HepG2 (cell line): ENCODE results near the gene HMGN4.

Source experiments
- CTCF ChIP-seq: sonication (generic); formaldehyde crosslinking; IDR thresholded peaks from 2 replicates; pipeline ENCODE4 v1.5.0; 2020; ENCODE audit warnings: mild to moderate bottlenecking, missing genetic modification reagents, moderate library complexity
- ETV6 ChIP-seq: sonication (generic); formaldehyde crosslinking; conservative IDR thresholded peaks from 2 replicates; pipeline ENCODE4 v1.4.0; 2020; ENCODE audit warnings: missing genetic modification reagents
- HNF4G ChIP-seq, 2 experiments: sonication (generic) in 1 of 2; formaldehyde crosslinking in 1 of 2; IDR thresholded peaks; 2 replicates each; pipeline versions ENCODE4 v1.4.0 to v1.6.1; 2011 to 2020; ENCODE audit warnings: borderline replicate concordance in 2 of 2, low read depth in 2 of 2, mild to moderate bottlenecking in 2 of 2, low read length in 1 of 2, missing genetic modification reagents in 1 of 2, moderate library complexity in 1 of 2
- IKZF5 ChIP-seq: IDR thresholded peaks from 2 replicates; pipeline ENCODE4 v1.6.1; 2018; ENCODE audit warnings: missing genetic modification reagents, mild to moderate bottlenecking, missing compliant biosample characterization
- MAZ ChIP-seq, 2 experiments: sonication (generic) in 1 of 2; formaldehyde crosslinking in 1 of 2; IDR thresholded peaks; 2 replicates each; pipeline versions ENCODE4 v1.5.0 to v1.6.1; 2012 to 2020; ENCODE audit warnings: low read depth in 2 of 2, mild to moderate bottlenecking in 2 of 2, borderline replicate concordance in 1 of 2, improper control_type of control experiment in 1 of 2, low read length in 1 of 2, missing genetic modification reagents in 1 of 2, moderate library complexity in 1 of 2
- NR2F6 ChIP-seq, 2 experiments: IDR thresholded peaks; 2 replicates each; pipeline ENCODE4 v1.6.1; 2016; ENCODE audit warnings: antibody characterized with exemption in 1 of 2, mild to moderate bottlenecking in 1 of 2
- RNF2 ChIP-seq: fragments of 450-650 bp; conservative IDR thresholded peaks from 2 replicates; pipeline ENCODE4 v1.6.1; 2016; ENCODE audit warnings: low read depth
- TGIF2 ChIP-seq: IDR thresholded peaks from 2 replicates; pipeline ENCODE4 v1.6.1; 2016; ENCODE audit warnings: control low read depth, missing compliant biosample characterization
- ZBTB1 ChIP-seq: sonication (generic); formaldehyde crosslinking; IDR thresholded peaks from 2 replicates; pipeline ENCODE4 v1.4.0; 2020; ENCODE audit warnings: missing genetic modification reagents, borderline replicate concordance
- ZNF263 ChIP-seq: sonication (generic); formaldehyde crosslinking; IDR thresholded peaks from 2 replicates; pipeline ENCODE4 v1.4.0; 2020; ENCODE audit warnings: missing genetic modification reagents
- ZNF691 ChIP-seq: sonication (generic); formaldehyde crosslinking; IDR thresholded peaks from 2 replicates; pipeline ENCODE4 v1.4.0; 2020; ENCODE audit warnings: missing genetic modification reagents, low read depth, mild to moderate bottlenecking, borderline replicate concordance
- ZNF775 ChIP-seq: sonication (generic); formaldehyde crosslinking; IDR thresholded peaks from 2 replicates; pipeline ENCODE4 v1.4.0; 2020; ENCODE audit warnings: missing genetic modification reagents, mild to moderate bottlenecking, moderate library complexity, borderline replicate concordance

- TF ChIP-seq NR2F6 (IDR thresholded peaks at IDR 0.05) (no peak), NR2F6 (CRISPR knock-in tag; IDR thresholded peaks at IDR 0.05) (no peak), ZNF263 (CRISPR knock-in tag) (no peak), MAZ (IDR thresholded peaks at IDR 0.05; ENCODE audit: borderline replicate concordance, low read depth, low read length) (no peak), MAZ (CRISPR knock-in tag; IDR thresholded peaks at IDR 0.05; ENCODE audit: low read depth) (no peak), ZNF691 (CRISPR knock-in tag) (no peak), IKZF5 (CRISPR knock-in tag) (no peak), CTCF (no peak), ZBTB1 (CRISPR knock-in tag) (no peak), RNF2 (no peak), ZNF775 (CRISPR knock-in tag) (no peak), HNF4G (IDR thresholded peaks at IDR 0.05; ENCODE audit: borderline replicate concordance, low read depth, low read length) (no peak), HNF4G (CRISPR knock-in tag; IDR thresholded peaks at IDR 0.05; ENCODE audit: borderline replicate concordance, low read depth) (no peak), TGIF2 (CRISPR knock-in tag) (no peak), ETV6 (CRISPR knock-in tag) (no peak)
Measured at GRCh38 chr6:26494117-26494516, 44.0 kb upstream of the HMGN4 start.
